GM19452 (cell line): ENCODE data around the gene LRRC4C.

Experiments
- ATAC-seq: cut with Tn5 transposase; IDR thresholded peaks from one replicate; pipeline ENCODE4 v1.9.1; 2021; ENCODE audit not compliant: unreplicated experiment

The LRRC4C gene

GRCh38 chr11:40732132-40732531 is 727.3 kb downstream of the LRRC4C start:
- no peak for ATAC-seq

DNA sequence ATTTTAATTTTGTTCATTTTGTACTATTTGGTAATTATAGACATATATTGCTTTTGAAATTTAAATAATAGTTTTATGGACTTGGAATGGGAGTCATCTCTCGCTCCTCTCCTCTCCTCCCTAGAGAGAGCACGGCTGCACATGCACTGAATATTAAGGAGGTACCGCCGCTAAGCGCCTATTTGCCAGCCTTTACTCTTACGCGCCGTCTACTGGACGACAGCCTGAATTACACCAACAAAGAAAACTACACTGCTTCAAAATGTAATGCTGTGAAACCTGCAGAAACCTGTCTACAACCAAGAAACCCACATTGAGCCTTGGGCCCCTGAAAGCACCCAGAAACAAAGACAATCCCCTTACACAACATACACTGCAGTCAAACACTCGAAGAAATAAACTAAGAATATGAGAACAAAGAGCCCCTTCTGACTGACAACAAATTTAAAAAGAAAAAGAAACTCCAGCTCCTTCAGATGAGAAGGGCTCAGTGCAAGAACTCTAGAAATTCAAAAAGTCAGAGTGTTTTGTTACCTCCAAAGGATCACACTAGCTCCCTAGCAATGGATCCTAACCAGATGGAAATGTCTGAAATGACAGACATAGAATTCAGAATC is 737.2 kb downstream of the LRRC4C start:
- no peak for ATAC-seq

- no peak for ATAC-seq
These were observed 742.9 kb downstream of the LRRC4C start for GRCh38 chr11:40716344-40717130.

- no peak for ATAC-seq
These were observed 746.4 kb downstream of the LRRC4C start for GRCh38 chr11:40713083-40713482.

- ATAC-seq, result no peak
These were observed 758.4 kb downstream of the LRRC4C start for GRCh38 chr11:40701027-40701426.

DNA sequence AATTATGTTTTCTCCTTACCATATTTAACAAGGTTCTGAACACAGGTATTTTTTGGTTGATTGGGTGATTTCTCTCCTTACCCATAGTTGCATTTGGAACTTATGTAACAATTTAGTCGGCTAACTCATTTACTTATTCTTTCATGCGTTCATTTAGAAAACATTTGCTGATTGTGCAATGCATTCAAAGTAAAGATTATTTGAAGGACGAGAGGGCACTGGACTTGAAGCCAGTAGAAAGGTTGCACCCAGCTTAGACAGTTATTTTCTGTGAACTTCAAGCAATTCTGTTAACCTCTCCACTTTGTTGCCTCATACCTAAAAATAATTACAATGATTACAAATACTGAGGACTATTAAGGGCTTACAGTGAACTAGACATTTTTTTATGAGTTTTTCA is 769.6 kb downstream of the LRRC4C start:
- no peak for ATAC-seq

DNA sequence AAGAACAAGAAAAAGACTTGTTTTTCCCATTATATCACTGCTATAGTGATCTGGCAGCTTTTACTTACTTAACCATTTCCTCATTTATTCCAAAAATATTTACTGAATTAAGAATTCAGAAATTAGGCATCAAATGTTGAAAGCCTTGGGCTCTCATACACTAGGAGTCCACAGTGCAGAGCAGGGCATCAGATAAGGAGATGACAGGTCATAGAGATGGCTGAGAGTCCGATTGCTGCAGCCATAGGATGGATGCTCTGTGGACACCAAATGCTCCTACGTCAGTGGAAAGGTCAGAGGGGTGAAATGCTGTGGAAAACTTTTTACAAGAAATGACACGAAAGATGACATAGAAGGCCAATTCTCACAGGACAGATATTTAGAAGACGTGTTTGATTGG is 771.1 kb downstream of the LRRC4C start:
- no peak for ATAC-seq

GRCh38 chr11:40686765-40687164 is 772.7 kb downstream of the LRRC4C start:
- ATAC-seq, result no peak

DNA sequence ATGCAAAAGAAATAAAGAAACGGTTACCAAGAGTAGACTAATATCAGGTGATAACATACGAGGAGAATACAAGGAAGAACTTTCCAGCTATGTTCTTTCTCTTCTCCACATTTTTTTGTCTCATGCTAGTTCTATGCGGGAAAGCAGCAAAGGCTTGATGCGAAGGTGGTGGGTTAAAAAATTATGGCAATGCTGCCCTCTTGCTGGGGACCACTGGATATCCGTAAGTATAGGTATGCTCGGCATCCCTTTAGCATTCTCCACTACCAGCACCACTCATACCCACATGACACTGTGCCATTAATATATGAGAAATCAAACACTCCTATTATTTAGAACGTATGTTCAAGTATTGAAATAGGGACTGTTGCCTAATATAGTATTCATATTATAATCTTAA is 776.4 kb downstream of the LRRC4C start:
- no peak for ATAC-seq

GRCh38 chr11:40679276-40679675 is 780.2 kb downstream of the LRRC4C start:
- ATAC-seq, result no peak

- peak; percentile 84 for ATAC-seq
These were observed 812.2 kb downstream of the LRRC4C start for GRCh38 chr11:40647295-40647694.

DNA sequence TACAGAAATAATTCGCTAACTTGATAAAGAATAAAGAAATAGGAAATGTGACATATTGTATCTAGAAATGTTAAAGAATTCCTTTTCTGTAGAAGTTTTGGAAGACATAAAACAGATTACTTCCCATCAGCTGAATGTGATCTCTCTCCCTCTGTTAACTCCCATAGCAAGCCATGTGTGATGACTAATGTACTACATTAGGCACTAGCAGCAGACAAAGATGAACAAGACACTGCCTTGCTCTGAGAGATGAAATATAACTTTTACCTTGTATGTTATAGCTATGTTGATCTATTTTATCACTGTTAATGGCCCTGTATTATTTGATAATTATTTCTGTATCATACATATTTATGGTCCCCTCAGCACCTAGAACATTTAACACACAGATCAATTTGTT is 817.2 kb downstream of the LRRC4C start:
- no peak for ATAC-seq

DNA sequence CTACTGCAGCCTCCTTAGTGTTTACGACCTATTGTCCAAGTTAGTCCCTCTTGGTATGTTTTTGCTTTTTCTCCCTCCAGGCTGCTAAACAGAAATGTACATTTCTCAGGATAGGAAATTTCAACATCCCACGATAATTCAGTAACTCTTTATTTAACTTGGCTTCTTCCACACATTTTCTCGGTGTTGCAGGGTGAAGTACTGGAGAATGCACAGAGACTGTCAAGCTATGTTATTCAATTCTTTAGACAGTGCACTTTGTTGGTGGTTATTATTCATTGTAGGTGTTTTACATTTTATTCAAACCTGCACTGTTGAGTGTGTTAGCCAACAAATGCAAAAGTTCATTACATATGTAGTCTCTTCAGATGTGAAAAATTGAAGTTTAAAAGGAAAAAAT is 839.8 kb downstream of the LRRC4C start:
- ATAC-seq, result no peak

- no peak for ATAC-seq
These were observed 852.7 kb downstream of the LRRC4C start for GRCh38 chr11:40606800-40607199.

DNA sequence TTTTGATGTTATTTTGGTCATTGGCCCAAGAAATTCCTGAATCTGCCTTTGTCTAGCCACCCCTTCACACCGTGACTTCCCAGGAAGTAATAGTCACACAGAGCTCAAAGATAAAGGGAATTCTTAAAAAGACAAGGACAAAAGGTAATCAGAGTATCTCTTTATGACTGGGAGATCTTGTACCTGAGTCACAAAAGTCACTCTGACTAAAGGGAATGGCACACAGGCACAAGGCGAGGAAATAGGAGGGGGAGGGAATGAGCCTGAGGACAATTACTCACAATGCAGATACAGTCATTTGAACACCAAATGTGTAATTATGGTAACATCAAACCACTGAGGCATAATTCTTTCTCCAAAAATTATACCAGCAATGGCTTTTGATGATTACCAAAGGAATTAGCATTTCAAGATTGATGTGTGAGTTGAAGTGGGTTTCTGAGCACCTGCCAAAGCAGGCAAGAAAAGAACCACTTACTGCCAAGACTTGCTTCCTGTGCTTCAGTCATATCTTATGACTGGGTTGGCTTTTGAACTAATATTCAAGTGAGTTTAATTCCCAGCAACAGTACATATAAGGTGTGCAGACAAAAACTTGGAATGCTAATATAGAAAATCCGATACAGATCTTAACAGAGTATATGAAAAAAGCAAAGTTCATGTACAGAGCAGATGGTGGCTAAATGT is 856.4 kb downstream of the LRRC4C start:
- ATAC-seq, result no peak

GRCh38 chr11:40597546-40598113 is 861.8 kb downstream of the LRRC4C start:
- ATAC-seq, result no peak

- no peak for ATAC-seq
These were observed 886.1 kb downstream of the LRRC4C start for GRCh38 chr11:40573254-40573891.

GRCh38 chr11:40569947-40570531 is 889.4 kb downstream of the LRRC4C start:
- no peak for ATAC-seq

- ATAC-seq, result no peak
These were observed 892.1 kb downstream of the LRRC4C start for GRCh38 chr11:40567392-40567791.

GRCh38 chr11:40544162-40544561 is 915.3 kb downstream of the LRRC4C start:
- no peak for ATAC-seq

DNA sequence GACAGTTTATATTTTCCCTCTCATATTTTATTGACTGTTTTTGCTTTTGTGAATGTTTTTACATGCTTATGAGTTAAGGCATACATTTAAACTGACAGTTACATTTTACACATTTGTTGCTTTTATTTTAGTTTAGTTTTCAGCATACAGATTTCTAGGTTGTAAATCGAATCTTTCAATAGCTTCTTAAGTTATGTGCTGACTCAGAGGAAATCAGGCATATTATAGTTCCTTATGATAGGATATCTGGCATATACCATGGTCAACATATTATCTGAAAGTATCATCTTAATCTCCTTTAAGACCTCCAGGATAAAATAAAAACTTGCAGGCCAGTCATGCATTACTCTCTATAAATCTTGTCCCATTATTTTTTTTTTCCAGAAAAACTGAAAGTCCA is 916.6 kb downstream of the LRRC4C start:
- ATAC-seq, result no peak
